Measurements from ENCODE around the gene DCDC2C.

DCDC2C gene

GRCh38 chr2:3709225-3709624 is 5.8 kb downstream of the DCDC2C start:
- TF ChIP-seq CTCF (IDR thresholded peaks at IDR 0.05; ENCODE audit: control insufficient read depth, insufficient read depth, low read depth, low read length, missing control alignments): no peak
- no peak for DNase-seq (ENCODE audit: low read depth)
- no peak overlapping the region for H3K4me3 ChIP-seq (ENCODE audit: control insufficient read depth, low read depth, low read length)

- H3K4me3 ChIP-seq (ENCODE audit: control insufficient read depth, low read depth, low read length): no peak overlapping the region
- DNase-seq (ENCODE audit: low read depth): no peak
- TF ChIP-seq CTCF (IDR thresholded peaks at IDR 0.05; ENCODE audit: control insufficient read depth, insufficient read depth, low read depth, low read length, missing control alignments): no peak
Measured at GRCh38 chr2:3712424-3712823, 9.0 kb downstream of the DCDC2C start.

DNA sequence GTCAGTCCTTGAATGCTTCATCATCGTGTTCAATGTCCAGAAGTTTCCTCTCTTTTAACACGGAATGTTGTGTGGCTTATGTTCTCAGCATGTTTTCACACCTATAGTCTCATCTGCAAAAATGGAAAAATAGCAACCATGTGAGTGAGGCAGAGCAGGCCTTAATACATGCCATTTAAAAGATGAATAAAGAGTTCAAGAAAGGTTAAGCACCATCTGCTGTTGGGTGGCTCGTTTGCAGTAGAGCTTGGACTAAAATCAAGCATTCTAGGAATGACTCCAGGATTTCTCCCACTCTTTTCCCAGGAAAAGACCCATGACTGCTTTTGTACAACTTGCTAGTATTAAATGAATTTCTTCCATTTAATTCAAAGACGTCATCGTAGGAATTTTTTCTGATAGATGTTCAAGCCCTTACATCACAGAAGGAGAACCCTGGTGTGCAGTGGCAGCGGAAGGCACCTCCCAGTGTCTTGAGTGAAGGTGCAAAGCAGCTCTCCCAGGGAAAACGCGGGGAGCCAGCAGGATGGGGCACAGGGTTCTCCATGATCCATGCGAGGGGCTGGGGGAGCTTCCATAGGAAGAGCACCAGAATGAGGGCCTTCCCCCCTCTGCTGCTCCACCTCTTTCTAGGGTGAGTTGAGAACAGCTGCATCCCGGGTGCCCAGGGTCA is 9.6 kb downstream of the DCDC2C start:
- no peak for TF ChIP-seq CTCF (IDR thresholded peaks at IDR 0.05; ENCODE audit: control insufficient read depth, insufficient read depth, low read depth, low read length, missing control alignments)
- DNase-seq (ENCODE audit: low read depth): no peak
- H3K4me3 ChIP-seq (ENCODE audit: control insufficient read depth, low read depth, low read length): no peak overlapping the region

- no peak for TF ChIP-seq CTCF (IDR thresholded peaks at IDR 0.05; ENCODE audit: control insufficient read depth, insufficient read depth, low read depth, low read length, missing control alignments)
- H3K4me3 ChIP-seq (ENCODE audit: control insufficient read depth, low read depth, low read length): no peak overlapping the region
- no peak for DNase-seq (ENCODE audit: low read depth)
Measured at GRCh38 chr2:3718679-3719078, 15.3 kb downstream of the DCDC2C start.

GRCh38 chr2:3725002-3725401 is 21.6 kb downstream of the DCDC2C start:
- TF ChIP-seq CTCF (IDR thresholded peaks at IDR 0.05; ENCODE audit: control insufficient read depth, insufficient read depth, low read depth, low read length, missing control alignments): no peak
- no peak overlapping the region for H3K4me3 ChIP-seq (ENCODE audit: control insufficient read depth, low read depth, low read length)

GRCh38 chr2:3725458-3726250 is 22.3 kb downstream of the DCDC2C start:
- no peak overlapping the region for H3K4me3 ChIP-seq (ENCODE audit: control insufficient read depth, low read depth, low read length)
- TF ChIP-seq CTCF (IDR thresholded peaks at IDR 0.05; ENCODE audit: control insufficient read depth, insufficient read depth, low read depth, low read length, missing control alignments): no peak
- no peak for DNase-seq (ENCODE audit: low read depth)

More at GRCh38 chr2:3725002-3725401, 21.6 kb downstream of the DCDC2C start:
- DNase-seq (ENCODE audit: low read depth): no peak

Measured in AG09309 (cell line).